GM12878 (cell line): ENCODE results near the gene AGAP9. TPM values are rescaled to one million over a fixed set of nuclear protein-coding genes. Genes with fewer than 3 reads are reported as not detected.

Source experiments
- ATAC-seq: fragments of 200-7000 bp; cut with Tn5 transposase; 3 replicates; pipeline ENCODE4 v1.9.1; 2020; ENCODE audit warnings: mild to moderate bottlenecking, moderate library complexity
- BruUV-seq: library from RNA; stranded (reverse); fragments of 400-500 nt; replicated peaks from 2 replicates; lab custom pipeline; 2021; lab: Mats Ljungman, UMichigan
- CTCF ChIA-PET: fragments of 300-600 bp; sonication (Branson Sonifier 250); formaldehyde crosslinking; extraction: SDS; loops from one replicate; lab custom pipeline; 2021; ENCODE audit warnings: inconsistent platforms; lab: Yijun Ruan, JAX
- POLR2A ChIA-PET: fragments of 350-600 bp; formaldehyde crosslinking; extraction: SDS; loops from one replicate; lab custom pipeline; 2021; ENCODE audit warnings: inconsistent platforms; lab: Charles Lee
- RAD21 ChIA-PET: fragments of 300-600 bp; sonication (Branson Sonifier 250); formaldehyde crosslinking; loops from one replicate; lab custom pipeline; 2023; ENCODE audit warnings: antibody characterized with exemption; ENCODE audit not compliant: unreplicated experiment; lab: Charles Lee
- SMC1A ChIA-PET: fragments of 300-600 bp; sonication (Branson Sonifier 250); formaldehyde crosslinking; loops from one replicate; lab custom pipeline; 2023; ENCODE audit not compliant: unreplicated experiment, uncharacterized antibody; lab: Charles Lee
- DNase-seq: peaks from one replicate; pipeline ENCODE4 v3.0.0-alpha.2; 2011; ENCODE audit warnings: low read depth, low spot score
- FAIRE-seq: peaks from 3 replicates; lab custom pipeline; 2011; peaks lifted over from hg19 to GRCh38; lab: Jason Lieb, UNC
- H2AFZ ChIP-seq: 2 replicates; pipeline ENCODE4 v1.6.0; 2011; ENCODE audit warnings: low read depth, low read length, control low read depth; ENCODE audit not compliant: control insufficient read depth
- H3K27ac ChIP-seq: 2 replicates; pipeline ENCODE4 v1.5.1; 2011; ENCODE audit warnings: control low read depth; ENCODE audit not compliant: control insufficient read depth, insufficient read depth
- H3K27me3 ChIP-seq, 2 experiments: replicated peaks in 1 of 2; 2 replicates each; pipeline versions ENCODE4 v1.6.0 to v1.6.1; 2011; ENCODE audit warnings: low read length in 1 of 2; ENCODE audit not compliant: control insufficient read depth in 2 of 2, insufficient read depth in 2 of 2
- H3K36me3 ChIP-seq, 2 experiments: 2 replicates each; pipeline ENCODE4 v1.5.1; 2011; ENCODE audit warnings: low read length in 1 of 2; ENCODE audit not compliant: control insufficient read depth in 2 of 2, insufficient read depth in 2 of 2
- H3K4me1 ChIP-seq: 2 replicates; pipeline ENCODE4 v1.6.1; 2011; ENCODE audit warnings: mild to moderate bottlenecking, low read length, moderate library complexity, mixed read lengths; ENCODE audit not compliant: control insufficient read depth, insufficient read depth
- H3K4me2 ChIP-seq: 2 replicates; pipeline ENCODE4 v1.6.0; 2011; ENCODE audit warnings: control low read depth; ENCODE audit not compliant: control insufficient read depth, insufficient read depth
- H3K4me3 ChIP-seq: fragments of 200-600 bp; sonication (generic); 2 replicates; pipeline ENCODE4 v1.5.1; 2016
- H3K79me2 ChIP-seq: 2 replicates; pipeline ENCODE4 v1.6.0; 2011; ENCODE audit warnings: low read length; ENCODE audit not compliant: control insufficient read depth, insufficient read depth
- H3K9ac ChIP-seq: 2 replicates; pipeline ENCODE4 v1.8.0; 2011; ENCODE audit warnings: low read length, control low read depth, mixed read lengths; ENCODE audit not compliant: control insufficient read depth, insufficient read depth
- H3K9me3 ChIP-seq: replicated peaks from 3 replicates; pipeline ENCODE4 v1.5.1; 2011; ENCODE audit warnings: mild to moderate bottlenecking, low read length; ENCODE audit not compliant: control insufficient read depth, insufficient read depth
- H4K20me1 ChIP-seq: 2 replicates; pipeline ENCODE4 v1.6.0; 2011; ENCODE audit not compliant: control insufficient read depth, insufficient read depth
- ATF7 ChIP-seq: fragments of 450-650 bp; IDR thresholded peaks from 2 replicates; pipeline ENCODE4 v1.6.1; 2016; ENCODE audit warnings: low read depth, mild to moderate bottlenecking
- CBX3 ChIP-seq: fragments of 200-600 bp; sonication (generic); IDR thresholded peaks from 2 replicates; pipeline ENCODE4 v1.6.1; 2016; ENCODE audit warnings: low read depth, borderline replicate concordance
- EED ChIP-seq: sonication (generic); IDR thresholded peaks from 2 replicates; pipeline ENCODE4 v1.6.1; 2016; ENCODE audit warnings: antibody characterized with exemption, low read depth
- EGR1 ChIP-seq, 2 experiments: IDR thresholded peaks; 1 replicate in 1 of 2; 2 replicates in 1 of 2; pipeline ENCODE4 v1.6.1; 2011 to 2012; ENCODE audit warnings: low read depth in 2 of 2, low read length in 2 of 2, borderline replicate concordance in 1 of 2, mild to moderate bottlenecking in 1 of 2, moderate library complexity in 1 of 2
- EP300 ChIP-seq, 2 experiments: fragments of 150-350 bp in 1 of 2; IDR thresholded peaks; 2 replicates each; pipeline ENCODE4 v1.6.1; 2011 to 2012; ENCODE audit warnings: low read depth in 2 of 2, low read length in 2 of 2, borderline replicate concordance in 1 of 2, improper control_type of control experiment in 1 of 2, inconsistent platforms in 1 of 2; ENCODE audit not compliant: control insufficient read depth in 1 of 2
- IRF3 ChIP-seq: fragments of 450-650 bp; IDR thresholded peaks from 2 replicates; pipeline ENCODE4 v1.6.1; 2014; ENCODE audit warnings: mild to moderate bottlenecking
- IRF5 ChIP-seq: fragments of 450-650 bp; IDR thresholded peaks from 2 replicates; pipeline ENCODE4 v1.6.1; 2017; ENCODE audit warnings: borderline replicate concordance
- LARP7 ChIP-seq: fragments of 450-650 bp; IDR thresholded peaks from 2 replicates; pipeline ENCODE4 v1.6.1; 2017; ENCODE audit warnings: mild to moderate bottlenecking
- MYB ChIP-seq: fragments of 150-350 bp; IDR thresholded peaks from 2 replicates; pipeline ENCODE4 v1.6.1; 2014; ENCODE audit warnings: mild to moderate bottlenecking, low read depth, low read length, borderline replicate concordance
- NFYA ChIP-seq: IDR thresholded peaks from 2 replicates; pipeline ENCODE4 v1.6.1; 2011; ENCODE audit warnings: low read depth, mild to moderate bottlenecking, low read length, improper control_type of control experiment, borderline replicate concordance
- NFYB ChIP-seq: IDR thresholded peaks from 2 replicates; pipeline ENCODE4 v1.6.1; 2011; ENCODE audit warnings: low read depth, mild to moderate bottlenecking, low read length, improper control_type of control experiment, moderate library complexity; ENCODE audit not compliant: insufficient read depth
- POLR2AphosphoS2 ChIP-seq: IDR thresholded peaks from 2 replicates; pipeline ENCODE4 v1.6.1; 2011; ENCODE audit warnings: low read depth, mild to moderate bottlenecking, low read length, improper control_type of control experiment, moderate library complexity
- RCOR1 ChIP-seq: conservative IDR thresholded peaks from 2 replicates; pipeline ENCODE4 v1.6.1; 2012; ENCODE audit warnings: low read depth, low read length, improper control_type of control experiment
- RELA ChIP-seq: fragments of 450-650 bp; IDR thresholded peaks from 2 replicates; pipeline ENCODE4 v1.8.0; 2014; ENCODE audit warnings: borderline replicate concordance; ENCODE audit not compliant: partially characterized antibody
- SP1 ChIP-seq: IDR thresholded peaks from one replicate; pipeline ENCODE4 v1.6.1; 2011; ENCODE audit warnings: low read depth, low read length
- ZNF622 ChIP-seq: fragments of 450-650 bp; IDR thresholded peaks from 2 replicates; pipeline ENCODE4 v1.6.1; 2017; ENCODE audit warnings: mild to moderate bottlenecking, inconsistent platforms
- WGBS: methylation state at CpG from one replicate; pipeline ENCODE4 v1.1.6; 2016; ENCODE audit warnings: low lambda C conversion rate; ENCODE audit not compliant: insufficient replicate concordance, insufficient coverage; ENCODE audit errors: missing lambda C conversion rate; 5-methylcytosine and 5-hydroxymethylcytosine counted together
- in situ Hi-C: fragments of 300-500 bp; cut with MboI; formaldehyde crosslinking; loops from 9 replicates; pipeline ENCODE4 v1.14.3; 2018; ENCODE audit warnings: mixed read lengths
- intact Hi-C: fragments of 100-400 bp; cut with micrococcal nuclease; formaldehyde crosslinking; loops from one replicate; pipeline ENCODE4 v1.14.2; 2022; ENCODE audit not compliant: unreplicated experiment
- polyA plus RNA-seq, 11 experiments: library from polyadenylated mRNA; depleted of rRNA in 4 of 11; unstranded in 6 of 11; stranded (reverse) in 5 of 11; fragments of >200 nt; fragmentation: Nextera tagmentation in 4 of 11; fragmentation: Illumina TruSeq in 1 of 11; extraction: Ambion mirVana in 4 of 11; extraction: Trizol in 1 of 11; gene quantifications; 1 replicate in 1 of 11; 2 replicates in 10 of 11; pipeline versions ENCODE4 v1.2.1 to v1.2.3, GENCODE V29; 2011 to 2016; ENCODE audit warnings: inconsistent platforms in 2 of 11, missing spikeins in 2 of 11, low read depth in 1 of 11
- total RNA-seq, 4 experiments: library from RNA; depleted of rRNA in 3 of 4; stranded (reverse); fragments of >200 nt in 3 of 4; fragmentation: Illumina TruSeq in 1 of 4; extraction: Trizol in 1 of 4; gene quantifications; 2 replicates each; pipeline versions ENCODE4 v1.2.1 to v1.2.3, GENCODE V29; 2013 to 2021
- TF ChIP-seq, protein P1 (sequence below): IDR thresholded peaks from 2 replicates; pipeline ENCODE4 v1.6.1; 2011; ENCODE audit warnings: low read depth, low read length, improper control_type of control experiment, borderline replicate concordance
- TF ChIP-seq, protein P2 (sequence below): fragments of 450-650 bp; IDR thresholded peaks from 2 replicates; pipeline ENCODE4 v1.6.1; 2016; ENCODE audit warnings: mild to moderate bottlenecking

AGAP9 gene
- total and polyA plus RNA-seq, 10 of the 15 experiments (the other 5 are each of a cell fraction or from before 2014, with no cell fraction given): 0.32 to 8.8 (median 3.6) TPM

- H3K4me2 ChIP-seq: no peak overlapping the region
- intact Hi-C loops: no loop called here
- no peak overlapping the region for H2AFZ ChIP-seq
- peaks cover 0 to 8% of the 10 kb centered on the region in 2 experiments; a peak in 3 of 4 replicates for H3K27me3 ChIP-seq
- in situ Hi-C loops: no loop called here
- no peak overlapping the region for H3K9ac ChIP-seq
- ChIA-PET SMC1A (no interaction called here), POLR2A (no interaction called here), RAD21 (no interaction called here), CTCF (no interaction called here)
- H4K20me1 ChIP-seq: no peaks in the 10 kb centered on the region
- ATAC-seq (no peak), FAIRE-seq (no peak), DNase-seq (no peak)
- WGBS: 24% methylated on average over 3 of the region's 3 CpGs
- no peaks in the 10 kb centered on the region for H3K79me2 ChIP-seq
- BruUV-seq: no TSS peak
- TF ChIP-seq RELA (no peak), SP1 (no peak), CBX3 (no peak), RCOR1 (no peak), EP300 (IDR thresholded peaks at IDR 0.05; ENCODE audit: borderline replicate concordance in 1 of 2, control insufficient read depth in 1 of 2, low read depth in 2 of 2, low read length in 2 of 2) (no peak), IRF3 (no peak), POLR2AphosphoS2 (no peak), EGR1 (IDR thresholded peaks at IDR 0.05; ENCODE audit: borderline replicate concordance in 1 of 2, low read depth in 2 of 2, low read length in 2 of 2) (no peak), NFYB (no peak), ATF7 (no peak), EED (no peak), NFYA (no peak), ZNF622 (no peak), LARP7 (no peak), IRF5 (no peak), MYB (no peak)
- TF ChIP-seq, protein P1, sequence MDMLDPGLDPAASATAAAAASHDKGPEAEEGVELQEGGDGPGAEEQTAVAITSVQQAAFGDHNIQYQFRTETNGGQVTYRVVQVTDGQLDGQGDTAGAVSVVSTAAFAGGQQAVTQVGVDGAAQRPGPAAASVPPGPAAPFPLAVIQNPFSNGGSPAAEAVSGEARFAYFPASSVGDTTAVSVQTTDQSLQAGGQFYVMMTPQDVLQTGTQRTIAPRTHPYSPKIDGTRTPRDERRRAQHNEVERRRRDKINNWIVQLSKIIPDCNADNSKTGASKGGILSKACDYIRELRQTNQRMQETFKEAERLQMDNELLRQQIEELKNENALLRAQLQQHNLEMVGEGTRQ: no peak
- TF ChIP-seq, protein P2, sequence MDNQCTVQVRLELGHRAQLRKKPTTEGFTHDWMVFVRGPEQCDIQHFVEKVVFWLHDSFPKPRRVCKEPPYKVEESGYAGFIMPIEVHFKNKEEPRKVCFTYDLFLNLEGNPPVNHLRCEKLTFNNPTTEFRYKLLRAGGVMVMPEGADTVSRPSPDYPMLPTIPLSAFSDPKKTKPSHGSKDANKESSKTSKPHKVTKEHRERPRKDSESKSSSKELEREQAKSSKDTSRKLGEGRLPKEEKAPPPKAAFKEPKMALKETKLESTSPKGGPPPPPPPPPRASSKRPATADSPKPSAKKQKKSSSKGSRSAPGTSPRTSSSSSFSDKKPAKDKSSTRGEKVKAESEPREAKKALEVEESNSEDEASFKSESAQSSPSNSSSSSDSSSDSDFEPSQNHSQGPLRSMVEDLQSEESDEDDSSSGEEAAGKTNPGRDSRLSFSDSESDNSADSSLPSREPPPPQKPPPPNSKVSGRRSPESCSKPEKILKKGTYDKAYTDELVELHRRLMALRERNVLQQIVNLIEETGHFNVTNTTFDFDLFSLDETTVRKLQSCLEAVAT: no peak
- H3K27ac ChIP-seq: no peak overlapping the region
- no peaks in the 10 kb centered on the region for H3K9me3 ChIP-seq
- H3K4me3 ChIP-seq: no peak overlapping the region
- no peaks in the 10 kb centered on the region for H3K4me1 ChIP-seq
- no peaks in the 10 kb centered on the region for H3K36me3 ChIP-seq
Observed at GRCh38 chr10:47454780-47455058, 68.7 kb downstream of the AGAP9 start.
